Measurements from ENCODE around the gene TMEM259. TPM values are rescaled to one million over a fixed set of nuclear protein-coding genes. Genes with fewer than 3 reads are reported as not detected.

Gene TMEM259
- total and polyA plus RNA-seq, 2 experiments from 2014 or later: 82.8 to 196 TPM

DNA sequence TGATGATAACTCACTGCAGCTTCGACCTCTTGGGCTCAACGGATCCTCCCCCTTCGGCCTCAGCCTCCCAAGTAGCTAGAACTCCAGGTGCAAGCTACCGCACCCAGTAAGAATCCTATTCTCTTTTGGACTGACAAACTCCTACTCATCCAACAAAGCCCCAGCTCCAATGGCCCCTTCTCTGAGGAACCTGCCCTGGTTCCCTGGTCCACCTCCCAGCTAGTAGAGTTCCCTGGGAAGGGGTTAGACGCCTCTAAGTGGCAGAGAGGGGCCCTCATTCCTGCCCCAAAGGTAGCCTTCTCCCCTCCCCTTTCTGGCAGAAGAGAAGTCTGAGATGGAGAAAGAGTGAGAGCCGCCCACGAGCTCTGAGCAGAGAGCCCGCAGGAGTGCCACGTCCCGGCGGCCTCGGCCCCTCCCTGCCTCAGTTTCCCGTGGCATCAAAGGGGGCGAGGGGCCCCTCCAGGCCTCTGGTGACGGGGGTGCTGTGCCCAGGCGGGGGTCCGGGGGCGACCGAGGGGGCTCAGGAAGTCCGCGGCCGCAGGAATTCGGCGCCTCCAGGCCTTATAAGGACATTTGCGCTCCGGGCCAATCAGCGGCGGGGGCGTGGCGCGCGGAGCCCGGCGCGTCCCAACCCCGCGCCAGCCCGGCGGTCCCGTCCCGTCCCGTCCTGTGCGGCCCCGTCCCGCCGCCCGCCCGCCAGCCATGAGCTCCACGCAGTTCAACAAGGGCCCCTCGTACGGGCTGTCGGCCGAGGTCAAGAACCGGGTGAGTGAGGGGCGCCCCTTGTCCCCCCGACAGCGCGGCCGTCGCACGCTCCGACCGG lies 5.2 kb upstream of the TMEM259 start, which contains the start of gene CNN2:
TSS of gene CNN2 (plus strand) at position 649 of the 823 bp plus-strand sequence. CDS start at position 703, 54 bp downstream.
- no peaks in the 10 kb centered on the region for H3K9me2 ChIP-seq (ENCODE audit: insufficient read depth)
- H3K27ac Mint-ChIP-seq: peak within 1 kb of the TSS; percentile 98
- H2AFZ ChIP-seq: no peak within 1 kb of the TSS
- no peaks in the 10 kb centered on the region for H3K27me3 ChIP-seq (ENCODE audit: insufficient read depth)
- H3K4me3 ChIP-seq: peak within 1 kb of the TSS; percentile 99
- ATAC-seq (peak; percentile 75), DNase-seq (ENCODE audit: low spot score) (peak; percentile 93)
- peaks cover 19% of the 10 kb centered on the region; the same call in 1 of the 2 replicates for H3F3A ChIP-seq (replicated peaks; ENCODE audit: low read depth)
- peak within 1 kb of the TSS; percentile 98 for H3K27ac ChIP-seq (ENCODE audit: low read depth)
- H3K4me3 Mint-ChIP-seq: peak within 1 kb of the TSS; percentile 95
- peaks cover 20% of the 10 kb centered on the region for H3K36me3 Mint-ChIP-seq (ENCODE audit: low read depth)
- 0 out of 2 replicates have a peak, but pooled peaks cover 4% of the 10 kb centered on the region for H3K36me3 ChIP-seq (ENCODE audit: insufficient read depth)
- peaks cover 8% of the 10 kb centered on the region for H3K4me1 ChIP-seq (ENCODE audit: insufficient read depth)
- H3K79me2 ChIP-seq (replicated peaks; ENCODE audit: insufficient read depth): peaks cover 38% of the 10 kb centered on the region
- no peak for TF ChIP-seq JUNB (IDR thresholded peaks at IDR 0.05; ENCODE audit: unreplicated experiment)
- no peak for TF ChIP-seq ZNF114 (CRISPR knock-in tag; IDR thresholded peaks at IDR 0.05)
- no peak for TF ChIP-seq NANOG (IDR thresholded peaks at IDR 0.05; ENCODE audit: borderline replicate concordance)
- TF ChIP-seq, protein P1, sequence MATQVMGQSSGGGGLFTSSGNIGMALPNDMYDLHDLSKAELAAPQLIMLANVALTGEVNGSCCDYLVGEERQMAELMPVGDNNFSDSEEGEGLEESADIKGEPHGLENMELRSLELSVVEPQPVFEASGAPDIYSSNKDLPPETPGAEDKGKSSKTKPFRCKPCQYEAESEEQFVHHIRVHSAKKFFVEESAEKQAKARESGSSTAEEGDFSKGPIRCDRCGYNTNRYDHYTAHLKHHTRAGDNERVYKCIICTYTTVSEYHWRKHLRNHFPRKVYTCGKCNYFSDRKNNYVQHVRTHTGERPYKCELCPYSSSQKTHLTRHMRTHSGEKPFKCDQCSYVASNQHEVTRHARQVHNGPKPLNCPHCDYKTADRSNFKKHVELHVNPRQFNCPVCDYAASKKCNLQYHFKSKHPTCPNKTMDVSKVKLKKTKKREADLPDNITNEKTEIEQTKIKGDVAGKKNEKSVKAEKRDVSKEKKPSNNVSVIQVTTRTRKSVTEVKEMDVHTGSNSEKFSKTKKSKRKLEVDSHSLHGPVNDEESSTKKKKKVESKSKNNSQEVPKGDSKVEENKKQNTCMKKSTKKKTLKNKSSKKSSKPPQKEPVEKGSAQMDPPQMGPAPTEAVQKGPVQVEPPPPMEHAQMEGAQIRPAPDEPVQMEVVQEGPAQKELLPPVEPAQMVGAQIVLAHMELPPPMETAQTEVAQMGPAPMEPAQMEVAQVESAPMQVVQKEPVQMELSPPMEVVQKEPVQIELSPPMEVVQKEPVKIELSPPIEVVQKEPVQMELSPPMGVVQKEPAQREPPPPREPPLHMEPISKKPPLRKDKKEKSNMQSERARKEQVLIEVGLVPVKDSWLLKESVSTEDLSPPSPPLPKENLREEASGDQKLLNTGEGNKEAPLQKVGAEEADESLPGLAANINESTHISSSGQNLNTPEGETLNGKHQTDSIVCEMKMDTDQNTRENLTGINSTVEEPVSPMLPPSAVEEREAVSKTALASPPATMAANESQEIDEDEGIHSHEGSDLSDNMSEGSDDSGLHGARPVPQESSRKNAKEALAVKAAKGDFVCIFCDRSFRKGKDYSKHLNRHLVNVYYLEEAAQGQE (IDR thresholded peaks at IDR 0.05; ENCODE audit: unreplicated experiment): no peak
- TF ChIP-seq POLR2AphosphoS5 (IDR thresholded peaks at IDR 0.05; ENCODE audit: low read depth): peak; percentile 76
- no peak for TF ChIP-seq ZNF331 (CRISPR knock-in tag; IDR thresholded peaks at IDR 0.05; ENCODE audit: low read depth)
- TF ChIP-seq, protein P2, sequence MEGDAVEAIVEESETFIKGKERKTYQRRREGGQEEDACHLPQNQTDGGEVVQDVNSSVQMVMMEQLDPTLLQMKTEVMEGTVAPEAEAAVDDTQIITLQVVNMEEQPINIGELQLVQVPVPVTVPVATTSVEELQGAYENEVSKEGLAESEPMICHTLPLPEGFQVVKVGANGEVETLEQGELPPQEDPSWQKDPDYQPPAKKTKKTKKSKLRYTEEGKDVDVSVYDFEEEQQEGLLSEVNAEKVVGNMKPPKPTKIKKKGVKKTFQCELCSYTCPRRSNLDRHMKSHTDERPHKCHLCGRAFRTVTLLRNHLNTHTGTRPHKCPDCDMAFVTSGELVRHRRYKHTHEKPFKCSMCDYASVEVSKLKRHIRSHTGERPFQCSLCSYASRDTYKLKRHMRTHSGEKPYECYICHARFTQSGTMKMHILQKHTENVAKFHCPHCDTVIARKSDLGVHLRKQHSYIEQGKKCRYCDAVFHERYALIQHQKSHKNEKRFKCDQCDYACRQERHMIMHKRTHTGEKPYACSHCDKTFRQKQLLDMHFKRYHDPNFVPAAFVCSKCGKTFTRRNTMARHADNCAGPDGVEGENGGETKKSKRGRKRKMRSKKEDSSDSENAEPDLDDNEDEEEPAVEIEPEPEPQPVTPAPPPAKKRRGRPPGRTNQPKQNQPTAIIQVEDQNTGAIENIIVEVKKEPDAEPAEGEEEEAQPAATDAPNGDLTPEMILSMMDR (conservative IDR thresholded peaks at IDR 0.05; ENCODE audit: low read depth in 2 of 2): no peak
- TF ChIP-seq EZH2phosphoT487 (IDR thresholded peaks at IDR 0.05; ENCODE audit: unreplicated experiment): no peak
- TF ChIP-seq CREB1 (CRISPR knock-in tag; IDR thresholded peaks at IDR 0.05; ENCODE audit: low read depth): peak; percentile 36; the same call in 1 of the 2 replicates
- TF ChIP-seq, protein P3, sequence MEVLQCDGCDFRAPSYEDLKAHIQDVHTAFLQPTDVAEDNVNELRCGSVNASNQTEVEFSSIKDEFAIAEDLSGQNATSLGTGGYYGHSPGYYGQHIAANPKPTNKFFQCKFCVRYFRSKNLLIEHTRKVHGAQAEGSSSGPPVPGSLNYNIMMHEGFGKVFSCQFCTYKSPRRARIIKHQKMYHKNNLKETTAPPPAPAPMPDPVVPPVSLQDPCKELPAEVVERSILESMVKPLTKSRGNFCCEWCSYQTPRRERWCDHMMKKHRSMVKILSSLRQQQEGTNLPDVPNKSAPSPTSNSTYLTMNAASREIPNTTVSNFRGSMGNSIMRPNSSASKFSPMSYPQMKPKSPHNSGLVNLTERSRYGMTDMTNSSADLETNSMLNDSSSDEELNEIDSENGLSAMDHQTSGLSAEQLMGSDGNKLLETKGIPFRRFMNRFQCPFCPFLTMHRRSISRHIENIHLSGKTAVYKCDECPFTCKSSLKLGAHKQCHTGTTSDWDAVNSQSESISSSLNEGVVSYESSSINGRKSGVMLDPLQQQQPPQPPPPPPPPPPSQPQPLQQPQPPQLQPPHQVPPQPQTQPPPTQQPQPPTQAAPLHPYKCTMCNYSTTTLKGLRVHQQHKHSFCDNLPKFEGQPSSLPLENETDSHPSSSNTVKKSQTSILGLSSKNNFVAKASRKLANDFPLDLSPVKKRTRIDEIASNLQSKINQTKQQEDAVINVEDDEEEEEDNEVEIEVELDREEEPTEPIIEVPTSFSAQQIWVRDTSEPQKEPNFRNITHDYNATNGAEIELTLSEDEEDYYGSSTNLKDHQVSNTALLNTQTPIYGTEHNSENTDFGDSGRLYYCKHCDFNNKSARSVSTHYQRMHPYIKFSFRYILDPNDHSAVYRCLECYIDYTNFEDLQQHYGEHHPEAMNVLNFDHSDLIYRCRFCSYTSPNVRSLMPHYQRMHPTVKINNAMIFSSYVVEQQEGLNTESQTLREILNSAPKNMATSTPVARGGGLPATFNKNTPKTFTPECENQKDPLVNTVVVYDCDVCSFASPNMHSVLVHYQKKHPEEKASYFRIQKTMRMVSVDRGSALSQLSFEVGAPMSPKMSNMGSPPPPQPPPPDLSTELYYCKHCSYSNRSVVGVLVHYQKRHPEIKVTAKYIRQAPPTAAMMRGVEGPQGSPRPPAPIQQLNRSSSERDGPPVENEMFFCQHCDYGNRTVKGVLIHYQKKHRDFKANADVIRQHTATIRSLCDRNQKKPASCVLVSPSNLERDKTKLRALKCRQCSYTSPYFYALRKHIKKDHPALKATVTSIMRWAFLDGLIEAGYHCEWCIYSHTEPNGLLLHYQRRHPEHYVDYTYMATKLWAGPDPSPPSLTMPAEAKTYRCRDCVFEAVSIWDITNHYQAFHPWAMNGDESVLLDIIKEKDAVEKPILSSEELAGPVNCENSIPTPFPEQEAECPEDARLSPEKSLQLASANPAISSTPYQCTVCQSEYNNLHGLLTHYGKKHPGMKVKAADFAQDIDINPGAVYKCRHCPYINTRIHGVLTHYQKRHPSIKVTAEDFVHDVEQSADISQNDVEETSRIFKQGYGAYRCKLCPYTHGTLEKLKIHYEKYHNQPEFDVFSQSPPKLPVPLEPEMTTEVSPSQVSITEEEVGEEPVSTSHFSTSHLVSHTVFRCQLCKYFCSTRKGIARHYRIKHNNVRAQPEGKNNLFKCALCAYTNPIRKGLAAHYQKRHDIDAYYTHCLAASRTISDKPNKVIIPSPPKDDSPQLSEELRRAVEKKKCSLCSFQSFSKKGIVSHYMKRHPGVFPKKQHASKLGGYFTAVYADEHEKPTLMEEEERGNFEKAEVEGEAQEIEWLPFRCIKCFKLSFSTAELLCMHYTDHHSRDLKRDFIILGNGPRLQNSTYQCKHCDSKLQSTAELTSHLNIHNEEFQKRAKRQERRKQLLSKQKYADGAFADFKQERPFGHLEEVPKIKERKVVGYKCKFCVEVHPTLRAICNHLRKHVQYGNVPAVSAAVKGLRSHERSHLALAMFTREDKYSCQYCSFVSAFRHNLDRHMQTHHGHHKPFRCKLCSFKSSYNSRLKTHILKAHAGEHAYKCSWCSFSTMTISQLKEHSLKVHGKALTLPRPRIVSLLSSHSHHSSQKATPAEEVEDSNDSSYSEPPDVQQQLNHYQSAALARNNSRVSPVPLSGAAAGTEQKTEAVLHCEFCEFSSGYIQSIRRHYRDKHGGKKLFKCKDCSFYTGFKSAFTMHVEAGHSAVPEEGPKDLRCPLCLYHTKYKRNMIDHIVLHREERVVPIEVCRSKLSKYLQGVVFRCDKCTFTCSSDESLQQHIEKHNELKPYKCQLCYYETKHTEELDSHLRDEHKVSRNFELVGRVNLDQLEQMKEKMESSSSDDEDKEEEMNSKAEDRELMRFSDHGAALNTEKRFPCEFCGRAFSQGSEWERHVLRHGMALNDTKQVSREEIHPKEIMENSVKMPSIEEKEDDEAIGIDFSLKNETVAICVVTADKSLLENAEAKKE (CRISPR knock-in tag; IDR thresholded peaks at IDR 0.05): 0 out of 2 replicates have a peak, but pooled peaks have one; percentile 31
- H3K4me1 Mint-ChIP-seq: peaks cover 14% of the 10 kb centered on the region
- H3K4me2 ChIP-seq: peak within 1 kb of the TSS; percentile 99
- peaks cover 9% of the 10 kb centered on the region for H4K20me1 ChIP-seq (replicated peaks; ENCODE audit: insufficient read depth)
- H3K27me3 Mint-ChIP-seq (ENCODE audit: insufficient read depth, low read depth, poor library complexity): peaks cover 30% of the 10 kb centered on the region
- peaks cover 2% of the 10 kb centered on the region; the same call in 2 of the 3 replicates for H3K9me3 Mint-ChIP-seq

Measured in GM23338 (cell line).